AG04449 (cell line): ENCODE results near the gene PNMA1.

Experiments used
- CTCF ChIA-PET: fragments of 350-600 bp; formaldehyde crosslinking; extraction: SDS; loops from one replicate; lab custom pipeline; 2021; ENCODE audit warnings: antibody characterized with exemption; lab: Yijun Ruan, JAX
- POLR2A ChIA-PET: fragments of 400-600, 350-600 bp; formaldehyde crosslinking; extraction: SDS; loops from one replicate; lab custom pipeline; 2020; ENCODE audit warnings: antibody characterized with exemption, inconsistent platforms; lab: Yijun Ruan, JAX
- DNase-seq: peaks from one replicate; pipeline ENCODE4 v3.0.0-alpha.2; 2010; ENCODE audit warnings: low read depth, low spot score
- H3K4me3 ChIP-seq: 2 replicates; pipeline ENCODE4 v1.5.1; 2011; ENCODE audit warnings: low read depth, mild to moderate bottlenecking, control low read depth, low read length
- TF ChIP-seq, protein P1 (sequence below): IDR thresholded peaks from one replicate; pipeline ENCODE4 v1.5.1; 2011; ENCODE audit warnings: mild to moderate bottlenecking, moderate library complexity, low read length, control low read depth, inconsistent platforms; ENCODE audit not compliant: insufficient read depth; ENCODE audit errors: missing control alignments

The PNMA1 gene

GRCh38 chr14:73662487-73662943 lies 51.7 kb downstream of the PNMA1 start:
- TF ChIP-seq, protein P1, sequence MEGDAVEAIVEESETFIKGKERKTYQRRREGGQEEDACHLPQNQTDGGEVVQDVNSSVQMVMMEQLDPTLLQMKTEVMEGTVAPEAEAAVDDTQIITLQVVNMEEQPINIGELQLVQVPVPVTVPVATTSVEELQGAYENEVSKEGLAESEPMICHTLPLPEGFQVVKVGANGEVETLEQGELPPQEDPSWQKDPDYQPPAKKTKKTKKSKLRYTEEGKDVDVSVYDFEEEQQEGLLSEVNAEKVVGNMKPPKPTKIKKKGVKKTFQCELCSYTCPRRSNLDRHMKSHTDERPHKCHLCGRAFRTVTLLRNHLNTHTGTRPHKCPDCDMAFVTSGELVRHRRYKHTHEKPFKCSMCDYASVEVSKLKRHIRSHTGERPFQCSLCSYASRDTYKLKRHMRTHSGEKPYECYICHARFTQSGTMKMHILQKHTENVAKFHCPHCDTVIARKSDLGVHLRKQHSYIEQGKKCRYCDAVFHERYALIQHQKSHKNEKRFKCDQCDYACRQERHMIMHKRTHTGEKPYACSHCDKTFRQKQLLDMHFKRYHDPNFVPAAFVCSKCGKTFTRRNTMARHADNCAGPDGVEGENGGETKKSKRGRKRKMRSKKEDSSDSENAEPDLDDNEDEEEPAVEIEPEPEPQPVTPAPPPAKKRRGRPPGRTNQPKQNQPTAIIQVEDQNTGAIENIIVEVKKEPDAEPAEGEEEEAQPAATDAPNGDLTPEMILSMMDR = peak; percentile 70
- peak; percentile 65 for DNase-seq
- no peak overlapping the region for H3K4me3 ChIP-seq
- ChIA-PET CTCF (interaction anchor here (0.6 to 5.8 kb wide), 18 partner anchors 9 to 1154 kb away, joined by 3 to 31 read pairs (median 5); no protein-coding TSS in a partner anchor), POLR2A (interaction anchor here (0.7 to 1.3 kb wide), 2 partner anchors 24 to 103 kb away, joined by 3 to 4 read pairs; no protein-coding TSS in a partner anchor)

GRCh38 chr14:73661872-73662271 lies 52.3 kb downstream of the PNMA1 start:
- ChIA-PET CTCF (interaction anchor here (0.9 to 5.8 kb wide), 14 partner anchors 8 to 378 kb away, joined by 3 to 31 read pairs (median 5); no protein-coding TSS in a partner anchor), POLR2A (interaction anchor here (0.7 kb wide), 1 partner anchor 103 kb away, joined by 4 read pairs; no protein-coding TSS in a partner anchor)
- DNase-seq = no peak
- no peak overlapping the region for H3K4me3 ChIP-seq
- TF ChIP-seq, protein P1 = no peak
